ENCODE data around the gene NMD3. TPM values are rescaled to one million over a fixed set of nuclear protein-coding genes. Genes with fewer than 3 reads are reported as not detected.

The NMD3 gene
- total and polyA plus RNA-seq, 2 of the 4 experiments (the other 2 are of a cell fraction), result 33.8 to 95.0 TPM

- no peak overlapping the region for H2AK9ac ChIP-seq (replicated peaks; ENCODE audit: low read depth, low read length, poor library complexity)
- dilution Hi-C loops (cut with HindIII; ENCODE audit: low sequenced_read_pairs, unreplicated experiment), result no loop called here
- no peak overlapping the region for H3K4me2 ChIP-seq (ENCODE audit: low read depth, low read length)
- BruUV-seq (replicated peaks), result no TSS peak
- no peak overlapping the region for H4K91ac ChIP-seq (ENCODE audit: insufficient read depth, low read depth, low read length)
- peaks cover 2% of the 10 kb centered on the region; the same call in 1 of the 2 replicates for H3K4me1 ChIP-seq (ENCODE audit: control insufficient read depth, insufficient read depth, low read length)
- no peaks in the 10 kb centered on the region for H3K79me1 ChIP-seq (ENCODE audit: low read depth in 1 of 2, low read length in 2 of 2)
- H2BK20ac ChIP-seq (ENCODE audit: low read depth, low read length), result no peak overlapping the region
- H3K9me3 ChIP-seq (ENCODE audit: control insufficient read depth, insufficient read depth, low read length), result no peaks in the 10 kb centered on the region
- H4K5ac ChIP-seq (ENCODE audit: low read depth, low read length), result no peak overlapping the region
- no peak overlapping the region for H3K4ac ChIP-seq (ENCODE audit: low read depth, low read length)
- H2BK15ac ChIP-seq (ENCODE audit: low read depth, low read length), result no peak overlapping the region
- no peaks in the 10 kb centered on the region for H3K36me3 ChIP-seq (ENCODE audit: control insufficient read depth, insufficient read depth, low read length)
- no peak overlapping the region for H3K4me3 ChIP-seq (ENCODE audit: insufficient read depth, low read depth, low read length)
- H2AFZ ChIP-seq (replicated peaks; ENCODE audit: low read length, poor library complexity), result no peak overlapping the region
- no peak overlapping the region for H3K56ac ChIP-seq (ENCODE audit: extremely low read depth, insufficient read depth, low read length)
- H3K23ac ChIP-seq (ENCODE audit: low read depth, low read length), result no peak overlapping the region
- H4K8ac ChIP-seq (ENCODE audit: low read depth in 2 of 2, low read length in 2 of 2), result no peak overlapping the region
- H3K27ac ChIP-seq (ENCODE audit: insufficient read depth, low read length), result no peak overlapping the region
- H3K9me1 ChIP-seq (ENCODE audit: insufficient read depth, low read length), result no peaks in the 10 kb centered on the region; the same call in 1 of the 2 replicates
- no peaks in the 10 kb centered on the region; the same call in 1 of the 2 replicates for H3K27me3 ChIP-seq (ENCODE audit: control insufficient read depth, insufficient read depth, low read length)
- DNase-seq (no peak), ATAC-seq (ENCODE audit: low read depth) (no peak)
- TF ChIP-seq USF2 (IDR thresholded peaks at IDR 0.05; ENCODE audit: low read depth, low read length) (no peak), RCOR1 (IDR thresholded peaks at IDR 0.05; ENCODE audit: insufficient replicate concordance, low read length) (no peak), RAD21 (IDR thresholded peaks at IDR 0.05; ENCODE audit: low read length) (no peak), MAZ (IDR thresholded peaks at IDR 0.05; ENCODE audit: borderline replicate concordance, low read depth, low read length) (no peak), CHD1 (IDR thresholded peaks at IDR 0.05; ENCODE audit: low read depth, low read length) (no peak), NFE2L2 (IDR thresholded peaks at IDR 0.05; ENCODE audit: low read depth, low read length) (no peak), CTCF (conservative IDR thresholded peaks at IDR 0.05; ENCODE audit: low read depth, low read length) (no peak), POLR2A (IDR thresholded peaks at IDR 0.05; ENCODE audit: low read depth, low read length) (no peak), CEBPB (IDR thresholded peaks at IDR 0.05; ENCODE audit: low read depth, low read length) (no peak), FOS (IDR thresholded peaks at IDR 0.05; ENCODE audit: low read depth, low read length) (no peak), ELK1 (IDR thresholded peaks at IDR 0.05; ENCODE audit: borderline replicate concordance, low read depth, low read length) (no peak), BHLHE40 (IDR thresholded peaks at IDR 0.05; ENCODE audit: low read depth, low read length) (no peak), MAFK (IDR thresholded peaks at IDR 0.05; ENCODE audit: low read depth, low read length) (no peak), MXI1 (IDR thresholded peaks at IDR 0.05; ENCODE audit: borderline replicate concordance, low read depth, low read length) (no peak), SMC3 (IDR thresholded peaks at IDR 0.05; ENCODE audit: low read depth, low read length) (no peak), RFX5 (IDR thresholded peaks at IDR 0.05; ENCODE audit: low read depth, low read length) (no peak)
- ChIA-PET POLR2A (ENCODE audit: unreplicated experiment) (interaction anchor here (0.6 to 1.4 kb wide), 2 partner anchors 8 to 515 kb away, joined by 3 read pairs; partner anchors contain the start of gene NMD3), CTCF (interaction anchor here (1.1 kb wide), 1 partner anchor 54 kb away, joined by 3 read pairs; no protein-coding TSS in a partner anchor)
- no peaks in the 10 kb centered on the region for H4K20me1 ChIP-seq (ENCODE audit: insufficient read depth, low read length)
- H2BK120ac ChIP-seq (ENCODE audit: low read depth, low read length), result no peak overlapping the region
- in situ Hi-C loops (cut with MboI; ENCODE audit: low sequenced_read_pairs), result no loop called here
- intact Hi-C loops (cut with micrococcal nuclease), result loop anchor here (10.0 kb wide), 1 partner anchor 268 kb away; no protein-coding TSS in a partner anchor
- no peak overlapping the region for H2AK5ac ChIP-seq (ENCODE audit: low read depth, low read length)
- H3K14ac ChIP-seq (replicated peaks; ENCODE audit: low read depth, low read length), result no peak overlapping the region
- H3K18ac ChIP-seq (ENCODE audit: low read depth, low read length), result no peak overlapping the region
- H2BK5ac ChIP-seq (ENCODE audit: low read depth, low read length, poor library complexity, severe bottlenecking), result no peak overlapping the region
- H3K9ac ChIP-seq (ENCODE audit: low read depth, low read length), result no peak overlapping the region
These were observed 8.2 kb upstream of the NMD3 start for GRCh38 chr3:161212906-161213305.
